GM20431 (cell line): Measurements from ENCODE around the gene CARMIL3.

Source experiments
- in situ Hi-C: fragments of 300-500 bp; cut with MseI, MboI; formaldehyde crosslinking; loops from one replicate; pipeline ENCODE4 v1.15.0; 2020; ENCODE audit warnings: low sequenced_read_pairs; ENCODE audit not compliant: unreplicated experiment

Gene CARMIL3

GRCh38 chr14:24074625-24075484, 23.0 kb downstream of the CARMIL3 start:
- in situ Hi-C loops: no loop called here

GRCh38 chr14:24075485-24076301, 23.9 kb downstream of the CARMIL3 start:
- in situ Hi-C loops: no loop called here

- in situ Hi-C loops: no loop called here
These were observed 24.4 kb downstream of the CARMIL3 start for GRCh38 chr14:24076302-24076601.

GRCh38 chr14:24077086-24077485, 25.3 kb downstream of the CARMIL3 start:
- in situ Hi-C loops: no loop called here

GRCh38 chr14:24078146-24078545, 26.3 kb downstream of the CARMIL3 start:
- in situ Hi-C loops: no loop called here

DNA sequence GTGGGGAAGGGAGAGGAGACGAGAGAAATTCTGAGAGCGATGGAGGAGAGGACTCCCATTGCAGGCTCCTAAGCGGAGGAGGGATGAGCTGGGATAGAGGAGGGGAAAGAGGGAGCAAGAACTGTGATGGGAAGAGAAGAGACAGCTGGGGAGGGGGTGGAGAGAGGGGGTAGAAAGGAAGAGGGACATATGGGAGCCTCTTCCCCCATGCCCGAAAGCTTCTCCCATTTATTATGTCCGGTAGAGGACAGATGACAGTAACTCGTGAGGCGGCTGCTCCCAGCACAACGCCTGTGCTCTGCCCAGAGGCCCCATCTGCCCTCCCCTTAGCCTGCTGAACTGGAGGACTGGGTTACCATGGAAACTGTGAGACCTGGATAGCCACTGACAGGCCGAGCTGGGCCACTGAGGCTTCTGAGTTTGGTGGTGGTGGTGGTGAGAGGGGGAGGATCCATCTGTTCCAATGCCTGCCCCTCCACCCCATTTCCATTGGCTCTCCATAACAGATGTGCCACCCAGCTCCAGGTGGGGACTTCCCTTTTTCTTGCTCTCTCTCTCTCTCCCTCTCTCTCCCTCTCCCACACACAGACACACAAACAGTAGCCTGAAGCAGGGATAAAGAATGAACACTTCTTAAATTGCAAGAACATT, 27.8 kb downstream of the CARMIL3 start:
- in situ Hi-C loops: no loop called here

- in situ Hi-C loops: no loop called here
These were observed 28.3 kb downstream of the CARMIL3 start for GRCh38 chr14:24080142-24080530.

GRCh38 chr14:24080888-24081738, 29.3 kb downstream of the CARMIL3 start:
- in situ Hi-C loops: no loop called here

- in situ Hi-C loops: no loop called here
These were observed 30.0 kb downstream of the CARMIL3 start for GRCh38 chr14:24081739-24082211.

DNA sequence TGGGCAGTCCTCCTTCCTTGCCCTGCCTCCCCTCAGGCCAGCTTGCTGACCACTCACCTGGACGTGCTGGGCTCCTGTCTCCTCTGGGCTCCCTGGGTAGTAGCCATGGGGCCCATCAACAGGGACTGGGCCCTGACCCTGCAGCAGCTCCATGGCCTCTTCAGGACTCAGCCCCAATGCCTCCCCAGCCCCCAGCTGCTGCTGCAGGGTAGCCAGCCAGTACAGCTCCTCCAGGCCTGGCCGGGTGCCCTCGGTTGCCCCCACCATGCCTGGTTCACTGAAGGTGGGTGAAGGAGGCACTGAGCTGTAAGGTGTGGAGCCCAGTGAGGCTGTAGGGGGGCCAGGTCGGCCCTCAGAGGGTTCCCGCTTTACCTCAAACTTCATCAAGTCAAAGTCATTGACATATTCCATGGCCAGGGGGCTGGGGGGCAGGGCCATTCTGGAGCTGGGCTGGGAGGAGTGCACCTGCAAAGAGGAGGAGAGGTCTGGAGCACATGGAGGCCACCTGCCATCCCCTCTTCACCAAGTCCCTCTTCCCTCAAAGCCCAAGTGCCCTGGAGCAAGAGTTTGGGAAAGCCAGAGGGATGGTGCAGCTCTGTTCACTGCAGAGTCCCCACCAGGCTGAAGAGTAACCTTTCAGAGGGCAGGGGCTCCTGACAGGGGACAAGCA, 30.7 kb downstream of the CARMIL3 start:
- in situ Hi-C loops: no loop called here

DNA sequence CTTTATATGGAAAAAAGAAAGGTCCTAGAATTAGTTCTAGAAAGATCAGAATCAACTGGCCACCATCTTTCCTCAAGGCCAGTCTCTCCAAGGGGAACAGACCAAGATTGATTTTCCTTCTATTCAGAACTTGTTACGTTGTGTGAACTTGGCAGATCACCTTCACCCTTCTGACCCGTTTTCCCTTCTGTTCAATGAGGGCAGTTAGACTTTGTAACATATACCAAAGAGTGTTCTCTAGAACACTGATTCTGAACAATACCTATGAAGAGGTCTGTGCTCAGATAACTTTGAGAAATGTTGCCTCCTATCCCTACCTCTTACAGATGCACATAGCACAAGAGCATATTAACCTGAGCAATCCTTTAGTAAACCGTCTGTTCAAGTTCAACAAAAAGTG, 31.7 kb downstream of the CARMIL3 start:
- in situ Hi-C loops: no loop called here

DNA sequence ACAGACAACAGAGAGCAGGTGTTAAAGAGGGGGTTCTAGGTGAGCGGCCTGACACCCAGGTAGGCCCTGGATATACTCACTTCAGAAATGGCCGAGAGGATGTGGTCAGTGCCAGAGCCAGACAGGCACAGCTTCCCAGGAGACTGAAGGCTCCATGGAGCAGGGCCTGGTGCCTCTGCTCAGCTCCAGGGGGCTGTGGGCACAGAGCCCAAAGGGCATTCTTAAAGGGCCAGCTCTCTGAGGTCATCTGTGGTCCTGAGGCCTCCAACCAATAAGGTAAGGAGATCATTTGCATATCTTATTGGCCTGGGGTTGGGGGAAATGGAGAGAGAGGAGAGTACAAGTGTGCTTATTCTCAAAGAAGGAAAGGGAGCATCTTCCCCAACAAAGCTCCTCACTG, 32.6 kb downstream of the CARMIL3 start:
- in situ Hi-C loops: no loop called here

DNA sequence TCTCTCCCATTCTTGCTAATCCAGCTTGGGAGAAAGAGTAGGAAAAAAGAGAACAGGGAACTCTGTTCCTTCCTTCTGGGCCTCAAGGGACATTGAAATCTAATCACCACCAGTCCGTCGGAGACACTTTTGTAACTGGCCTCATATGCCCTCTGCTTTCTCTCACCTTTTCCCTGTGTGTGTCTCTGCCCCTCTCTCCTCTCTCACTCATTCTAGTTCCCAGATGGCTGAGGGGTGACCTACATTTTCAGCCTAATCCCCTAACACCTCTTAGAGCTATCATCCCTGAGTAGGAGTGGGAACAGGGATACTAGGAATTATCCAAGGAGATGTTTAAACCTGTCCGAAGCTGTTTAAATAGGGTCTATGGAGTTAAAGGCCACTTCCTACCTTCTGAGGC, 33.4 kb downstream of the CARMIL3 start:
- in situ Hi-C loops: no loop called here

- in situ Hi-C loops: no loop called here
These were observed 34.6 kb downstream of the CARMIL3 start for GRCh38 chr14:24086193-24086955.

GRCh38 chr14:24087004-24087403, 35.2 kb downstream of the CARMIL3 start:
- in situ Hi-C loops: no loop called here

GRCh38 chr14:24088095-24088494, 36.3 kb downstream of the CARMIL3 start:
- in situ Hi-C loops: no loop called here

DNA sequence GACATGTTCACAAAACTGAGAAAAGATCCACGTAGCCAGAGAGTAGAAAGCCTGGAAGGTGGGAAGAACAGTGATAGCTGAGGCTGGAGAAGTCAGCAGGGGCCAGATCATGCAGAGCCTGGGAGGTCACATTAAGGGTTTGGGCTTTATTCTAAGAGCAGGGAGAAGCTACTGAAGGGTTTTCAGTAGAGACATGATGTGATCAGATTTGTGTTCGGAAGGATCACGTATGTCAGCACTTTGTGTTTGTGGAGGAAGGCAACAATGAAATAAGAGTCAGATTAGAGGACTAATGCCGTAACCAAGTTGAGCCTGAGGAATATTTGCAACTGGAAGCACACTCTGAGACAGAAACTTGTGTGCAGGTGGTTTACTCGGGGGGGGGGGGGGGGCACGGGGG, 38.1 kb downstream of the CARMIL3 start:
- in situ Hi-C loops: no loop called here

DNA sequence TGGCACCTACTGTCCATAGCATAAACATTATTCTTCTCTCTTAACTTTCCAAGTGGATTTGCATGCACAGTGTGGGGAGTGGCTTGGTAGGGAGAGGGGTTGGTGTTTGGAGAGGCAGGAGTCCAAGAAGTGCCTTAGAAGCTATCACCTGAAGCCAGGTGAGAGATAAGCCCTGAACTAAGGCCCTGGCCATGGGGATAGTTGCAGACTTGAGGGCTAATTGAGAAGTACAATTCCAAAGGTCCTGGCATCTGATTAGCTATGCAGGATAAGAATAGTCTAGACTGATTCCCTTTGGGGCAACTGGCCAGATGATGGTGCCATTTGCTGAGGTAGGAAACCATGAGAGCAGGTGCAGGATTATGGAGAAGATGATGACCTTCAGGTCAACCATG, 40.3 kb downstream of the CARMIL3 start:
- in situ Hi-C loops: no loop called here
